Stomach (tissue), 9 donors: ENCODE measurements around the gene AKAP9. TPM values are rescaled to one million over a fixed set of nuclear protein-coding genes. Genes with fewer than 3 reads are reported as not detected.

ENCODE experiments used
- DNase-seq, 2 donors: peaks; one replicate each; pipeline versions ENCODE4 v3.0.0 to v3.0.0-alpha.2; 2013 to 2019
- H3K27ac ChIP-seq, 5 donors: fragments of 200-600 bp in 4 of 5; sonication (generic) in 4 of 5; one replicate each; pipeline ENCODE4 v1.5.1; 2013 to 2019; ENCODE audit warnings: mild to moderate bottlenecking in 1 of 5, moderate library complexity in 1 of 5
- H3K27me3 ChIP-seq, 3 donors: fragments of 200-600 bp; sonication (generic); one replicate each; pipeline ENCODE4 v1.5.1; 2017 to 2019; ENCODE audit warnings: mixed run types in 1 of 3
- H3K36me3 ChIP-seq, 4 donors: fragments of 200-600 bp; sonication (generic); 1 replicate in 3 of 4; 2 replicates in 1 of 4; pipeline ENCODE4 v1.5.1; 2016 to 2019
- H3K4me1 ChIP-seq, 4 donors: fragments of 200-600 bp; sonication (generic); one replicate each; pipeline ENCODE4 v1.5.1; 2016 to 2019
- H3K4me3 ChIP-seq, 4 donors: fragments of 200-600 bp; sonication (generic) in 3 of 4; one replicate each; pipeline ENCODE4 v1.5.1; 2016 to 2019; ENCODE audit warnings: mild to moderate bottlenecking in 1 of 4
- H3K9me3 ChIP-seq, 4 donors: fragments of 200-600 bp; sonication (generic); one replicate each; pipeline ENCODE4 v1.5.1; 2016 to 2019
- EP300 ChIP-seq: sonication (generic); formaldehyde crosslinking; IDR thresholded peaks from one replicate; pipeline ENCODE4 v1.6.1; 2017; ENCODE audit warnings: antibody characterized with exemption
- POLR2A ChIP-seq, 4 donors: fragments of 450-650 bp; IDR thresholded peaks; one replicate each; pipeline ENCODE4 v1.6.1; 2016; ENCODE audit warnings: antibody characterized with exemption in 4 of 4, control low read depth in 2 of 4, mild to moderate bottlenecking in 1 of 4, moderate library complexity in 1 of 4
- POLR2AphosphoS5 ChIP-seq, 3 donors: sonication (generic); formaldehyde crosslinking; IDR thresholded peaks; one replicate each; pipeline ENCODE4 v1.6.1; 2016; ENCODE audit warnings: antibody characterized with exemption in 3 of 3
- WGBS, 5 donors: extraction: QIAGEN DNeasy Blood & Tissue Kit in 3 of 5; methylation state at CpG; one replicate each; pipeline versions ENCODE4 v1.1.5 to v1.1.7; 2013 to 2018; 5-methylcytosine and 5-hydroxymethylcytosine counted together
- intact Hi-C: fragments of 100-400 bp; cut with DNase I; formaldehyde crosslinking; loops from one replicate; pipeline ENCODE4 v1.15.1; 2023; ENCODE audit warnings: low total_unique reads
- polyA plus RNA-seq, 3 donors: library from polyadenylated mRNA; stranded (reverse); fragments of 200-250 nt; gene quantifications; one replicate each; pipeline ENCODE4 v1.2.3, GENCODE V29; 2013
- total RNA-seq, 5 donors: library from RNA; depleted of rRNA; stranded (reverse); fragments of >200 nt; gene quantifications; one replicate each; pipeline versions ENCODE4 v1.1.0 to v1.2.3, GENCODE V29; 2014 to 2016
- TF ChIP-seq, protein P1 (sequence below), 7 experiments: fragments of 450-650 bp in 4 of 7; fragments of 200-600 bp in 3 of 7; sonication (generic) in 3 of 7; IDR thresholded peaks; one replicate each; pipeline ENCODE4 v1.5.1; 2016 to 2019; ENCODE audit warnings: antibody characterized with exemption in 7 of 7, control low read depth in 2 of 7, mild to moderate bottlenecking in 1 of 7
- donor health status: healthy with polysubstance abuse.
- donor health status: Bipolar disorder and iron deficiency.
- donor health status: healthy.

AKAP9 gene
- total and polyA plus RNA-seq, 8 donors, result 5.7 to 149 (median 113) TPM

- WGBS, 5 donors, result 65 to 86% (median 73%) methylated on average over 1 of the region's 1 CpG
- no peak overlapping the region for H3K4me3 ChIP-seq
- H3K9me3 ChIP-seq, result no peaks in the 10 kb centered on the region
- no peak for TF ChIP-seq POLR2A (IDR thresholded peaks at IDR 0.05)
- no peak for TF ChIP-seq POLR2AphosphoS5 (IDR thresholded peaks at IDR 0.05)
- TF ChIP-seq EP300, result no peak
- TF ChIP-seq, protein P1, sequence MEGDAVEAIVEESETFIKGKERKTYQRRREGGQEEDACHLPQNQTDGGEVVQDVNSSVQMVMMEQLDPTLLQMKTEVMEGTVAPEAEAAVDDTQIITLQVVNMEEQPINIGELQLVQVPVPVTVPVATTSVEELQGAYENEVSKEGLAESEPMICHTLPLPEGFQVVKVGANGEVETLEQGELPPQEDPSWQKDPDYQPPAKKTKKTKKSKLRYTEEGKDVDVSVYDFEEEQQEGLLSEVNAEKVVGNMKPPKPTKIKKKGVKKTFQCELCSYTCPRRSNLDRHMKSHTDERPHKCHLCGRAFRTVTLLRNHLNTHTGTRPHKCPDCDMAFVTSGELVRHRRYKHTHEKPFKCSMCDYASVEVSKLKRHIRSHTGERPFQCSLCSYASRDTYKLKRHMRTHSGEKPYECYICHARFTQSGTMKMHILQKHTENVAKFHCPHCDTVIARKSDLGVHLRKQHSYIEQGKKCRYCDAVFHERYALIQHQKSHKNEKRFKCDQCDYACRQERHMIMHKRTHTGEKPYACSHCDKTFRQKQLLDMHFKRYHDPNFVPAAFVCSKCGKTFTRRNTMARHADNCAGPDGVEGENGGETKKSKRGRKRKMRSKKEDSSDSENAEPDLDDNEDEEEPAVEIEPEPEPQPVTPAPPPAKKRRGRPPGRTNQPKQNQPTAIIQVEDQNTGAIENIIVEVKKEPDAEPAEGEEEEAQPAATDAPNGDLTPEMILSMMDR (IDR thresholded peaks at IDR 0.05), result no peak
- H3K4me1 ChIP-seq, result no peaks in the 10 kb centered on the region
- intact Hi-C loops, result no loop called here
- no peaks in the 10 kb centered on the region for H3K36me3 ChIP-seq
- H3K27me3 ChIP-seq, result no peaks in the 10 kb centered on the region
- DNase-seq, result peak in 1 of 2 donors; percentile 12
- H3K27ac ChIP-seq, result no peak overlapping the region
These were observed 45.7 kb upstream of the AKAP9 start for GRCh38 chr7:91894781-91895480.

DNA sequence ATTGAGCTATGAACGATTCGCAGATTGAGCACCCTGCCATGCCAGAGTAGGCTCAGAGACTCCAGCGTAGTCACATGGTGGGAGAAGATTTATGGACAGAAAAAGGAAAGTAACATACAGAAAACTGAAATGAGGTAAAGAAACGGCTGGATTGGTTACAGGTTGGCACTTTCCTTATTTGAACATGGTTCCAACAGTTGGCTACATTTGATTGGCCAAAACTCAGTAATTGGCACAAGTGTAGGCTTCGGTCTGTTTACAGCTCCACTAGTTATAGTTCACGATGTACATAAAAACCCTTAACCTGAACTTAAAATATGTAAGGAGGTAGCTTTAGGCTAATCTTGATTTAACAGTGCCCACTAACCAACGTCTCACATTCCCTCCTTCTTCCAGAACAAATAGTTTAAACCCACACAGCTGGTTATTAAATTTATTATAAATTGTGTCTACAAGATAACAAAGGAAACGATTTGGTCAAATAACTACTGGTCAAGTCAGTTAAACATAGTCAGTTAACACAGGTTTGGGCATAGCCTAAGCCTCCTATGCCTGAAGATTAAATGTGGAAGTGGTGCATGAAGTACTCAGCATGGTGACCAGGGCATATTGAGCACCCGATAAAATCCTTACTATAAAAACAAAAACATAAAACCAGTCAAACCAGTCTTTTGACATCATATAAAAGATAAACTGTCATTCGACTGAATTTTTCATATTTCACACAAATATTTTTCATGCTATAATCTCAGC, 42.2 kb upstream of the AKAP9 start:
- Histone ChIP-seq H3K36me3 (no peaks in the 10 kb centered on the region), H3K27me3 (no peaks in the 10 kb centered on the region), H3K4me3 (peak overlapping the region; percentile 19 to 34 (median 29)), H3K9me3 (no peaks in the 10 kb centered on the region), H3K27ac (peak overlapping the region in 3 of 5 donors; percentile 5 to 54 (median 28)), H3K4me1 (no peaks in the 10 kb centered on the region)
- no peak for DNase-seq
- WGBS, 5 donors, result 25 to 57% (median 40%) methylated on average over 10 of the region's 10 CpGs
- intact Hi-C loops, result no loop called here
- TF ChIP-seq, protein P1 (IDR thresholded peaks at IDR 0.05), result no peak
- no peak for TF ChIP-seq EP300
- TF ChIP-seq POLR2AphosphoS5 (IDR thresholded peaks at IDR 0.05), result no peak
- TF ChIP-seq POLR2A (IDR thresholded peaks at IDR 0.05), result no peak

- no peak overlapping the region for H3K4me3 ChIP-seq
- no peak for TF ChIP-seq POLR2A (IDR thresholded peaks at IDR 0.05)
- no peak for TF ChIP-seq EP300
- TF ChIP-seq, protein P1 (IDR thresholded peaks at IDR 0.05), result no peak
- TF ChIP-seq POLR2AphosphoS5 (IDR thresholded peaks at IDR 0.05), result no peak
- WGBS, 5 donors, result 87 to 92% (median 89%) methylated on average over 1 of the region's 1 CpG
- no peaks in the 10 kb centered on the region for H3K36me3 ChIP-seq
- no peaks in the 10 kb centered on the region for H3K27me3 ChIP-seq
- DNase-seq, result no peak
- H3K4me1 ChIP-seq, result no peaks in the 10 kb centered on the region
- no peaks in the 10 kb centered on the region for H3K9me3 ChIP-seq
- no peak overlapping the region for H3K27ac ChIP-seq
- intact Hi-C loops, result no loop called here
These were observed 41.1 kb upstream of the AKAP9 start for GRCh38 chr7:91899563-91899962.

GRCh38 chr7:91910171-91910570, 30.5 kb upstream of the AKAP9 start:
- whole genome bisulfite sequencing, 5 donors, result 46 to 90% (median 87%) methylated on average over 1 of the region's 1 CpG
- no peak for DNase-seq
- Histone ChIP-seq H3K9me3 (no peaks in the 10 kb centered on the region), H3K4me1 (peaks cover 0 to 16% (median 3%) of the 10 kb centered on the region in 4 donors), H3K27me3 (no peaks in the 10 kb centered on the region), H3K4me3 (no peak overlapping the region), H3K27ac (no peak overlapping the region), H3K36me3 (no peaks in the 10 kb centered on the region)
- intact Hi-C loops, result no loop called here
- TF ChIP-seq, protein P1 (IDR thresholded peaks at IDR 0.05), result no peak
- no peak for TF ChIP-seq EP300
- TF ChIP-seq POLR2A (IDR thresholded peaks at IDR 0.05), result no peak
- TF ChIP-seq POLR2AphosphoS5 (IDR thresholded peaks at IDR 0.05), result no peak
